GM21619 (cell line): Measurements from ENCODE around the gene FAR1.
"Not testable (repeated sequence)": the region's sequence is repeated elsewhere in the genome, so short reads cannot be mapped to it uniquely, and the experiment has no call there.

Source experiments
- ATAC-seq: cut with Tn5 transposase; IDR thresholded peaks from one replicate; pipeline ENCODE4 v1.9.1; 2021; ENCODE audit not compliant: unreplicated experiment

The FAR1 gene

DNA sequence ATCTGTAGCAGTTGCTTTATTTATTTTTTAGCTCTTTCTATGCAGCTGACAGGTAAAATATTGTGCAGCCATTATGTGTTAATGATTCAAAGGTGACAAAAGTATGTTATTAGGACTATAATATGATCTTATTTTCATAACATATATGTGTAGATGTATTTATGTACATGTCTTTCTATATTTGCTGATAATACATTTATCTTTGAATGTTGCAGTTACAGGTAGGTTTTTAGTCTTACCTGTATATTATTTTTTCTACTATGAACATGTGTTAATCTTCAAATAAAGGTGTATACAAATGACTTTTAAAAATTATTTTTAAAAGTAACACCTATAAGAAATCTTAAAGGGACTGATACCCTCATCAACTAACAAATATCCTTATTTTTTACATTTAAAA lies 33.6 kb downstream of the FAR1 start:
- ATAC-seq: no peak

GRCh38 chr11:13705710-13706109 lies 37.2 kb downstream of the FAR1 start:
- ATAC-seq: no peak

DNA sequence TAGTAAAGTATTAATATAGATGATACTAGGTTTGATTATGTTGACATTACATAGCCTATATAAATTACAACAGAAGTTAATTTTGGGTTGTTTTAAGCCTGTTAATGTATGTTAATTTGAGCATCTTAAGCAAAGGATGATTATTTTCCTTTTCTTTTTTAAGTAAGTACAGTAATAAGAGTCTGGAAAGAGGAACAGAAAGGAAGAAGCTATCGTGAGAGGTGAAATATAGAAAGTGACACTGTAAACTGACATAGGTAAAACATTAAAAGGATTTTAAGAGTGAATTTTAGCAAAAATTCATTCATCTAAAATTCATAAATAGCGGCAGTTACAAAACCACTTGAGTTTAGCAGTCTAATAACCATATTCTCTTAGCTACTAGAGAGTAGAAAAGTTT lies 45.5 kb downstream of the FAR1 start:
- ATAC-seq: peak; percentile 47

DNA sequence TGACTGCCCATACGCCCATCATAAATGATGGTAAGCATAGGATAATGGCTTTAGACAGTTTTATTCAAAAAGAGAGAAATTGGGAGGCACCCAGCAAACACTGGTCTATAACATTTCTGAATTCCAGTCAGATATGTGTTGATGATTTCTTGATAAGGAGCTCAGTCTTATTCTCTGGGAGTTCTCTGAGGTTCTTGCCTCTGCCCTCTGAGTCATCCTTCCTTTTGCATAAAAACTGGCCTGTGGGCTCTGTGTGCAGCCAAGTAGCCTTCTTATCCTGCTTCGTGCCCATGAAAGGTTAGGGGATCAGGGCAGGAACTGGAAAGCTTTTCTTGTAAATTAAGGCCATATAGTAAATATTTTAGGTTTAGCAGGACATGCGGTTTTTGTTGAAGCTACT lies 48.9 kb downstream of the FAR1 start:
- no peak for ATAC-seq

- no peak for ATAC-seq
Measured at GRCh38 chr11:13718394-13718793, 49.9 kb downstream of the FAR1 start.

DNA sequence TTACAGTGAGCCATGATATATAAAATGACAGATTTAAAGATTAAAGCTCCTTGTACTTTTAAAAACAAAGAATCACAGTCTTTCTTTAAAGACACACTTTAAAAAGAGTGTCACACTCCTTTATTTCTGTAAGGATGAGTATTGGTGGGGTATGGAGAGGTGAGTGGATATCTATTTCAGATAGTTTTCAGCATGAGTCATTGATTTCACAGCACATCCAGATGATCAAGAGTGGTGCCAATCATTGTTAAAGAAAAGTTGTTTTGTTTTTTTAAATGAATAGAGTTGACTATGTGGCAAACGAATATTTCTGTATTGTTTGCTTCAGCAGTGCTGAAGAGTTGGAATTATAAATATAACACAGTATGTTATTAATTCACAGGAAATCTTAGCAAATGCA lies 52.5 kb downstream of the FAR1 start:
- no peak for ATAC-seq

DNA sequence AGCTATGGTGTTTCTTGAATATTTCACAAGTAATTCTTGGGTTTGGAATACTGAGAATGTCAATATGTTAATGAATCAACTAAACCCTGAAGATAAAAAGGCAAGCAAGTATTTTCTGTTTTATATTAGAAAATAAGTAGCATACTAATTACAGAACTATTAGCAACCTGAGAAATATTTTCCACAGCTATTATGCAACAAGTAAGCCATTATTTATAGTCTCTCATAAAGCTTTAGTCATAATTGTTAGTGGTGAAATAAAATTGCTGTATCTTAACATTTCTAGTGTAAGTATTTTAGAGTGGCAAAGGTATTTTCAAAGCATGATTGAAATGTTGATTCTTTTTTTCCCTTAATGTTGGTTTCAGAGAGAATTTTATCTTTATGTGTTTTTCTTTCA lies 53.3 kb downstream of the FAR1 start:
- ATAC-seq: no peak

DNA sequence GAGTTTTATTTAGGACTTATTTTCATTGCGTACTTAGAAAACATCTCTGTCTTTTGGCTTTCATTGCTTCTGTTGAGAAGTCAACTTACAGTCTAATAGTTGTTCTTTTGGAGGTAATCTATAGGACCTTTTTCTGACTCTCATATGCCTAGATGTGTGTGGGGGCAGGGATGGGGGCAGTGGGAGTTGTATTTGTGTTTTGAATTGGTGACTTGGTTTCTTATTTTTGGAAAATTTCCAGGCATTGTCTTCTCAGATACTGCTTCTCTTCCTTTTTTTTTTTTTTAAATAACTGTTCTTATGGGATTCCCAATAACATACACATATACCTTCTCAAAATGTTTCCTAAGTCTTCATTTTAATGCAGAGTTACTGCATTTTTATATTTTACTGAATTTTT lies 58.0 kb downstream of the FAR1 start:
- no peak for ATAC-seq

DNA sequence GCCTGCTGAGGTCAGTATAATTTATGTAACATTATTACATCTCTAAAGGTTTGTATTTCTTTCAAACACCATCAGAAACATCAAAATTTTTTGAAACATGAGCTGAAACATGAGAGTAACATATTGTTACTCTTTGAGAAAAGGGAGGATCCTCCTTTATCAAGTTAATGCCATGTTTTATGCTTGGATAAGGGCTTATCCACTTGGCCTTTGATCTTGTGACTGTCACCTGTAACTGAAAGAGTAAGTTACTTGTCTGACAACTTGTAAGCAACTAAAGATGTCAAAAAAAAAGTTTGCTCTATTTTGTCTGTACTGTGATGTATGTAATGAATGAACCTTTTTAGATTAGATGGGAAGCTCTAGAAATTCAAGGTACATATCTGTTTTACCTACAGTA lies 59.6 kb downstream of the FAR1 start:
- no peak for ATAC-seq

- no peak for ATAC-seq
Measured at GRCh38 chr11:13734530-13734929, 66.1 kb downstream of the FAR1 start.

GRCh38 chr11:13745165-13745564 lies 76.7 kb downstream of the FAR1 start:
- ATAC-seq: no peak

DNA sequence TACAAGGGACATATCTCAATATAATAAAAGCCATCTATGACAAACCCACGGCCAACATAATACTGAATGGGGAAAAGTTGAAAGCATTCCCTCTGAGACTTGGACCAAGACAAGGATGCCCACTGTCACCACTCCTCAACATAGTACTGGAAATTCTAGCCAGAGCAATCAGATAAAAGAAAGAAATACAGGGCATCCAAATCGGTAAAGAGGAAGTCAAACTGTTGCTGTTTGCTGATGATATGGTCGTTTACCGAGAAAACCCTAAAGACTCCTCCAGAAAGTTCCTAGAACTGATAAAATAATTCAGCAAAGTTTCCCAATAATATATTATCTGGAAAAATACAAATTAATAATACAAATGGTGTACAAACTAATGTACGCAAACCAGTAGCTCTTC lies 84.8 kb downstream of the FAR1 start:
- not testable (repeated sequence) for ATAC-seq

GRCh38 chr11:13759050-13759449 lies 90.6 kb downstream of the FAR1 start:
- no peak for ATAC-seq

DNA sequence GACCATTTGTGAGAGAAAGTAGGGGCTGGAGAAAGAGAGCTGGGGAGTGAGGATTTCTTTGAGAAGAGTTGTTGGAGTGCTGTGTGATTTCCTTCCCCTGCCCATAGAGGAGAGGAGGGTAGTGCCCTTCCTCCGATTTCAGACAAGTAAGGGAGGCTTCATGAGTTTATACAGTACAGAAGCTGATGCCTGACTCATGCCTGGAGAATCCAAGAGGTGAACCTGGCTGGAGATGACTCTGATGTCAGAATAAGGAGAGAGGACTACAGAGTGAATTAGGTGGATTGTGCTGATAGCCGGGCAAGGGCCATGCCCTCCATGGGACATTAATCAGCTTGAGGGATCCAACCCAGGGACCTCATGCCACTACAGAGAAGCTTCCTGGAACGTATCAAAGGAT lies 91.6 kb downstream of the FAR1 start:
- ATAC-seq: no peak

DNA sequence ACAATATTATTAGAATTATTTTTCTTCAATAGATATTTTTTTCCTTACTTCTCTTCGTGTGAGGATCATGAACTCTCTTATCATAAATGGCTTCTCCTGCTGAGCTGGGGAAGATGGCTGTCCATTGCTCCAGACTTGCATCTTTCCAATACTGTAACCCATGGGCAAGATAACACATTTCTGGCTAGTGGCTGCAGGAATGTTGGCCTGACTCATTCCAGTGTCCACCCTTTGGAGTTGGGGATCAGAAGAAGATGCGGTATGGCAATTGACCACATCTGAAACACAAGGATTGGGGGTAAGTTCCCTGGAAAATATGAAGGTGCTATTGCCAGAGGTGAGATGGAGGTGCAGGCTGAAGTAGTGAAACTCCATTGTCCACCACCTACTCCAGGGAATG lies 92.8 kb downstream of the FAR1 start:
- ATAC-seq: no peak

GRCh38 chr11:13761716-13762115 lies 93.2 kb downstream of the FAR1 start:
- no peak for ATAC-seq

DNA sequence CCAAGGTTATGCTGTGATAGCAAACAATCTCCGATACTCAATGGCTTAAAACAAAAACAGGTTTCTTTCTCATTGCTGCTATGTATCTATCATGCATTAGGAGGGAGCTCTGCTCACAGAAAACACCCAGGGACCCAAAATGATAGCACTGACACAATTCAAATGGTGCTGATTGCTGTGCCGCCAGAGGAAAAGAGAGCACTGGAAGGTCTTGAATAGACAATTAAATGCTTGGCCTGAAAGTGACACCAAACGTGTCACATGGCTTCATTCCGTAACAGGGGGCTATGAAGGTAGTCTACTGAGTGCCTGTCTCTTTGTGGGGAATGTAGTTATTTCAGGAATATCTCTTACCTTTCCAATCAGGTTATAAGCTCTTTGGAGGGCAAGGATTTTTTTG lies 94.2 kb downstream of the FAR1 start:
- ATAC-seq: no peak

DNA sequence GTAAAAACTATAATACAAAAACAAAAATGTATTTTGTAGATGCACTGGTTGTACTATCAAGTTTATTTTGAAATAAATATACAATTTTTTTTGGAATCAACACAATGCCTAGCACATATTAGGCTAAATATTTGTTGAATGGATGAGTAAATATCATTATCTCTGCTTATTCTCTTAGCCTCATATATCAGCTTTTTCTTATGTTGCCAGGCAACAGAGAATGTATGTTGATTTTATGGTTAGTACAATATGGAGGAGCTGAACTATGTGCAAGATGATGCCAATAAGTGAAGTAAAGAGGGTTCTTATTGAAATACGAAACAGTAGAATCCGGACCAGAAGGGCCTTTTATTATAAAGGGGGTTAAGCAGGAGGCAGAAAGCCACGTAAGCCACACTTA lies 94.9 kb downstream of the FAR1 start:
- no peak for ATAC-seq

- no peak for ATAC-seq
Measured at GRCh38 chr11:13765886-13766285, 97.4 kb downstream of the FAR1 start.

- no peak for ATAC-seq
Measured at GRCh38 chr11:13767471-13767870, 99.0 kb downstream of the FAR1 start.

- ATAC-seq: no peak
Measured at GRCh38 chr11:13769188-13769587, 100.7 kb downstream of the FAR1 start.

GRCh38 chr11:13771151-13771550 lies 102.7 kb downstream of the FAR1 start:
- ATAC-seq: no peak

GRCh38 chr11:13772223-13773046 lies 104.0 kb downstream of the FAR1 start:
- peak; percentile 61 for ATAC-seq
